HFF-Myc (cell line): Measurements from ENCODE around the gene IGF1R.

Source experiments
- DNase-seq: peaks from one replicate; pipeline ENCODE4 v3.0.0-alpha.2; 2011; ENCODE audit warnings: low read depth; ENCODE audit errors: extremely low read depth
- H3K4me3 ChIP-seq: replicated peaks from 2 replicates; pipeline ENCODE4 v1.5.1; 2011; ENCODE audit warnings: low read depth, mild to moderate bottlenecking, control low read depth, low read length
- TF ChIP-seq, protein P1 (sequence below): IDR thresholded peaks from 2 replicates; pipeline ENCODE4 v1.5.1; 2012; ENCODE audit warnings: mild to moderate bottlenecking, low read depth, low read length, control low read depth; ENCODE audit errors: missing control alignments

Gene IGF1R

DNA sequence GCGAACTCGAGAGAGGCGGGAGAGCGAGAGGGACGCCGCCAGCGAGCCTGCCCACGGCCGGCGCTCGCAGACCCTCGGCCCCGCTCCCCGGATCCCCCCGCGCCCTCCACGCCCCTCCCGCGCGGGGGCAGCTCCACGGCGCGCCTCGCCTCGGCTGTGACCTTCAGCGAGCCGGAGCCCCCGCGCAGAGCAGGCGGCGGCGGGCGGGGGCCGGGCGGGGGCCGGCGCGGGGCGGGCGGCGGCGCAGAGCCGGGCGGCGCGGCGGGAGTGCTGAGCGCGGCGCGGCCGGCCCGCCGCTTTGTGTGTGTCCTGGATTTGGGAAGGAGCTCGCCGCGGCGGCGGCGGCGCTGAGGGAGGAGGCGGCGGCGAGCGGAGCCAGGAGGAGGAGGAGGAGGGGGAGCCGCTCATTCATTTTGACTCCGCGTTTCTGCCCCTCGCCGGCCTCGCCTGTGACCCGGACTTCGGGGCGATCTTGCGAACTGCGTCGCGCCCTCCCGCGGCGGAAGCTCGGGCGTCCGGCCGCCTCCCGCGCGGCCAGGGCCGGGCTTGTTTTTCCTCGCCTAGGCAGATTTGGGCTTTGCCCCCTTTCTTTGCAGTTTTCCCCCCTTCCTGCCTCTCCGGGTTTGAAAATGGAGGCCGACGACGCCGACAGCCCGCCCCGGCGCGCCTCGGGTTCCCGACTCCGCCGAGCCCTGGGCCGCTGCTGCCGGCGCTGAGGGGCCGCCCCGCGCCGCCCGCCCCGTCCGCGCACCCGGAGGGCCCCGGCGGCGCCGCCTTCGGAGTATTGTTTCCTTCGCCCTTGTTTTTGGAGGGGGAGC, 524 bp downstream of the IGF1R start:
- TF ChIP-seq, protein P1, sequence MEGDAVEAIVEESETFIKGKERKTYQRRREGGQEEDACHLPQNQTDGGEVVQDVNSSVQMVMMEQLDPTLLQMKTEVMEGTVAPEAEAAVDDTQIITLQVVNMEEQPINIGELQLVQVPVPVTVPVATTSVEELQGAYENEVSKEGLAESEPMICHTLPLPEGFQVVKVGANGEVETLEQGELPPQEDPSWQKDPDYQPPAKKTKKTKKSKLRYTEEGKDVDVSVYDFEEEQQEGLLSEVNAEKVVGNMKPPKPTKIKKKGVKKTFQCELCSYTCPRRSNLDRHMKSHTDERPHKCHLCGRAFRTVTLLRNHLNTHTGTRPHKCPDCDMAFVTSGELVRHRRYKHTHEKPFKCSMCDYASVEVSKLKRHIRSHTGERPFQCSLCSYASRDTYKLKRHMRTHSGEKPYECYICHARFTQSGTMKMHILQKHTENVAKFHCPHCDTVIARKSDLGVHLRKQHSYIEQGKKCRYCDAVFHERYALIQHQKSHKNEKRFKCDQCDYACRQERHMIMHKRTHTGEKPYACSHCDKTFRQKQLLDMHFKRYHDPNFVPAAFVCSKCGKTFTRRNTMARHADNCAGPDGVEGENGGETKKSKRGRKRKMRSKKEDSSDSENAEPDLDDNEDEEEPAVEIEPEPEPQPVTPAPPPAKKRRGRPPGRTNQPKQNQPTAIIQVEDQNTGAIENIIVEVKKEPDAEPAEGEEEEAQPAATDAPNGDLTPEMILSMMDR = no peak
- DNase-seq = no peak
- H3K4me3 ChIP-seq = peak overlapping the region; percentile 72

- H3K4me3 ChIP-seq = peak overlapping the region; percentile 72
- TF ChIP-seq, protein P1 = no peak
- DNase-seq = no peak
These were observed 1.4 kb downstream of the IGF1R start for GRCh38 chr15:98649472-98650416.

DNA sequence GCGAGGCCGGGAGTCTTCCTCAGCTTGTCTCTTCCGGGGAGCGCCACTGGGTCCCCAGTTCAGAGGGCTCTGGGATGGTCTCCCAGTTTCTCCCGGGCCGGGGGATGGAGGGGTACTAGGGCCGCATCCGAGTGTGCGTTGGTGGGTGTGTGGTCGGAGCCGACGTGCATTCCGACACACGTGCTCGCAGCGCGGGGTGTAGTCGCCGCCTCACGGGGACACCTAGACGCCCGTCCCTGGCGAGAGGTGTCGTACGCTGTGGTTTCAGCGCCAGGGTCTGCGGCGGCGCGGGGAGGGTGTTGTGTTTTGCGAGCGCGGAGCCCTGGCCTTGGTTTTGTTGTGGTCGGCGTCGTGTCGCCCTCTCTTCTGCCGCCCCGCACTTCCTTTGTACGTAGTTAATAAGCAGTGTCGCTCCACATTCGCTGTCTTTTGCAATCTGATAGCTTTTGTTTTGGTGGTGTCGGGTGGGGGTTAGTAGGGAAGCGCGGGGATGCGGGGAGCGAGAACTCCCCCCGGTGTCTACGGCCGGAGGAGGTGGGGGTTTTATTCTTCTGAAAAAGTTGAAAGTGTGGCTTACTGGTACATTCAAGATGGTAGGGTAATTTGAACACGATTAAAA, 2.2 kb downstream of the IGF1R start:
- H3K4me3 ChIP-seq = peak overlapping the region; percentile 72
- DNase-seq = no peak
- TF ChIP-seq, protein P1 = no peak

DNA sequence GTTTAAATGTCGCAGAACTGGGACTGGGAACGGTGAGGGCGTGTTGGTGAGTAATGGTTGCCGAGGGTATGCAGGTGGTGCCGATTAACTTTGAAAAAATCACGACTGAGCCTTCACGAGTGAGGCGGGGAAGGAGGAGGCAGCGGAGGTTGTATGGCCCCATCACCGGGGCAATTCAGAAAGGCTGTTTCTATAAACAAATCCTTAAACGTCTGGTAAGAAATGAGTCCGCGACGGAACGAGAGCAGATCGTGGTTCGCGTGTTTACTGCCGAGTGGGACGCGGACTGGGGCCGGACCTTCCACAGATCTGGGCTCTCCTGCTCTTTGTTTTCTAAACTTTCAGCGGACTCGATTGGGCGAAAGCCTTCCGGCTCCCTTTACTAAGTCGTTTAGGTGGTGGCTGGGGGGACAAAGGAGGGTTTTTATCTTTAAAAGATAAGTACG, 2.7 kb downstream of the IGF1R start:
- H3K4me3 ChIP-seq = peak overlapping the region; percentile 72
- TF ChIP-seq, protein P1 = no peak
- DNase-seq = no peak

- peak overlapping the region; percentile 72 for H3K4me3 ChIP-seq
- TF ChIP-seq, protein P1 = no peak
- no peak for DNase-seq
These were observed 3.4 kb downstream of the IGF1R start for GRCh38 chr15:98651581-98652220.

GRCh38 chr15:98653686-98654085, 5.3 kb downstream of the IGF1R start:
- DNase-seq = no peak
- TF ChIP-seq, protein P1 = no peak

More at GRCh38 chr15:98653686-98654085, 5.3 kb downstream of the IGF1R start:
- H3K4me3 ChIP-seq = no peak overlapping the region
